Measurements from ENCODE around the gene PCDHGA10. TPM values are rescaled to one million over a fixed set of nuclear protein-coding genes. Genes with fewer than 3 reads are reported as not detected.
"Not testable (repeated sequence)": the region's sequence is repeated elsewhere in the genome, so short reads cannot be mapped to it uniquely, and the experiment has no call there.

PCDHGA10 gene
- total RNA-seq, 6 donors from 2014 or later: 3.0 to 19.9 (median 4.3) TPM

- peaks cover 43 to 89% (median 78%) of the 10 kb centered on the region in 4 donors for H3K9me3 ChIP-seq
- no peak for TF ChIP-seq POLR2AphosphoS5 (IDR thresholded peaks at IDR 0.05)
- no peaks in the 10 kb centered on the region for H3K27me3 ChIP-seq
- no peaks in the 10 kb centered on the region for H3K36me3 ChIP-seq
- no peaks in the 10 kb centered on the region for H3K4me1 ChIP-seq
- DNase-seq (no peak), ATAC-seq (ENCODE audit: low FRiP score in 2 of 2) (no peak)
- WGBS, 2 donors: 44 to 50% methylated on average over 10 of the region's 10 CpGs
- no peak overlapping the region for H3K27ac ChIP-seq
- H3K4me3 ChIP-seq: no peak overlapping the region
These were observed 24.1 kb upstream of the PCDHGA10 start for GRCh38 chr5:141388661-141389060.

GRCh38 chr5:141389153-141390042 is 23.4 kb upstream of the PCDHGA10 start:
- Histone ChIP-seq H3K4me3 (no peak overlapping the region), H3K27me3 (no peaks in the 10 kb centered on the region), H3K27ac (no peak overlapping the region), H3K9me3 (peaks cover 43 to 89% (median 79%) of the 10 kb centered on the region in 4 donors), H3K4me1 (no peaks in the 10 kb centered on the region), H3K36me3 (no peaks in the 10 kb centered on the region)
- DNase-seq: no peak
- no peak for TF ChIP-seq EP300 (IDR thresholded peaks at IDR 0.05)
- TF ChIP-seq POLR2A (IDR thresholded peaks at IDR 0.05): no peak
- TF ChIP-seq POLR2AphosphoS5 (IDR thresholded peaks at IDR 0.05): no peak
- no peak for TF ChIP-seq CTCF (IDR thresholded peaks at IDR 0.05)
- 47% methylated on average over 24 to 69 of the region's 77 CpGs for WGBS, 2 donors
- peak in 1 of 2 donors; percentile 54 for ATAC-seq (ENCODE audit: low FRiP score in 2 of 2)

GRCh38 chr5:141392429-141393198 is 20.2 kb upstream of the PCDHGA10 start, which contains the start of gene PCDHGA8:
PCDHGA8 (plus strand) TSS chr5:141392633; CDS start chr5:141392814, 181 bp downstream.
- no peaks in the 10 kb centered on the region for H3K27me3 ChIP-seq

GRCh38 chr5:141393267-141393666 is 19.5 kb upstream of the PCDHGA10 start:
- 35 to 44% methylated on average over 16 to 19 of the region's 21 CpGs for WGBS, 2 donors
- H3K4me1 ChIP-seq: no peaks in the 10 kb centered on the region
- DNase-seq (no peak), ATAC-seq (ENCODE audit: low FRiP score in 2 of 2) (no peak)
- H3K4me3 ChIP-seq: no peak overlapping the region
- H3K27me3 ChIP-seq: no peaks in the 10 kb centered on the region
- no peak for TF ChIP-seq CTCF (IDR thresholded peaks at IDR 0.05)
- no peak for TF ChIP-seq POLR2A (IDR thresholded peaks at IDR 0.05)
- no peak for TF ChIP-seq POLR2AphosphoS5 (IDR thresholded peaks at IDR 0.05)
- no peak for TF ChIP-seq EP300 (IDR thresholded peaks at IDR 0.05)
- H3K27ac ChIP-seq: no peak overlapping the region
- peaks cover 30 to 88% (median 78%) of the 10 kb centered on the region in 4 donors for H3K9me3 ChIP-seq
- H3K36me3 ChIP-seq: no peaks in the 10 kb centered on the region

More at GRCh38 chr5:141392429-141393198, 20.2 kb upstream of the PCDHGA10 start, which contains the start of gene PCDHGA8:
- DNase-seq: no peak
- no peak within 1 kb of the TSS for H3K4me3 ChIP-seq
- no peak for TF ChIP-seq EP300 (IDR thresholded peaks at IDR 0.05)
- TF ChIP-seq POLR2A (IDR thresholded peaks at IDR 0.05): no peak
- no peak for TF ChIP-seq CTCF (IDR thresholded peaks at IDR 0.05)
- TF ChIP-seq POLR2AphosphoS5 (IDR thresholded peaks at IDR 0.05): no peak
- no peak for ATAC-seq (ENCODE audit: low FRiP score in 2 of 2)
- peaks cover 31 to 87% (median 77%) of the 10 kb centered on the region in 4 donors for H3K9me3 ChIP-seq
- H3K27ac ChIP-seq: no peak within 1 kb of the TSS
- H3K4me1 ChIP-seq: no peaks in the 10 kb centered on the region
- no peaks in the 10 kb centered on the region for H3K36me3 ChIP-seq
- WGBS, 2 donors: 30 to 39% methylated on average over 27 to 37 of the region's 38 CpGs

GRCh38 chr5:141394401-141395187 is 18.2 kb upstream of the PCDHGA10 start:
- peak in 1 of 2 donors; percentile 68 for DNase-seq
- H3K4me1 ChIP-seq; H3K27me3 ChIP-seq; H3K4me3 ChIP-seq; ATAC-seq (ENCODE audit: low FRiP score in 2 of 2); H3K36me3 ChIP-seq; H3K27ac ChIP-seq: not testable (repeated sequence)
- peaks cover 28 to 87% (median 78%) of the 10 kb centered on the region in 4 donors for H3K9me3 ChIP-seq
- WGBS, 2 donors: 35 to 36% methylated on average over 17 to 32 of the region's 53 CpGs

All from upper lobe of left lung (tissue), 6 donors.